ENCODE data around the gene PRR33. TPM values are rescaled to one million over a fixed set of nuclear protein-coding genes. Genes with fewer than 3 reads are reported as not detected.

PRR33 gene
- total RNA-seq, 1 donor from 2014 or later, result not detected

- no peak overlapping the region for H3K27ac ChIP-seq (ENCODE audit: low read depth, low read length)
- no peaks in the 10 kb centered on the region for H3K9me3 ChIP-seq (ENCODE audit: insufficient read depth, low read depth, low read length)
- H3K79me2 ChIP-seq (ENCODE audit: insufficient read depth, low read length), result no peaks in the 10 kb centered on the region
- H3K27me3 ChIP-seq (ENCODE audit: insufficient read depth, low read length), result no peaks in the 10 kb centered on the region
- no peaks in the 10 kb centered on the region for H3K4me1 Mint-ChIP-seq (ENCODE audit: low read depth, unreplicated experiment)
- no peak overlapping the region for H3K4me3 Mint-ChIP-seq (ENCODE audit: unreplicated experiment)
- H3K36me3 ChIP-seq (ENCODE audit: insufficient read depth, low read length), result no peaks in the 10 kb centered on the region
- H3K4me3 ChIP-seq (ENCODE audit: insufficient read depth, low read depth, low read length), result no peak overlapping the region
- H3K36me3 Mint-ChIP-seq (ENCODE audit: low read depth, unreplicated experiment), result no peaks in the 10 kb centered on the region
- no peak overlapping the region for H2AFZ ChIP-seq (ENCODE audit: low read depth, low read length)
- TF ChIP-seq EZH2 (IDR thresholded peaks at IDR 0.05; ENCODE audit: insufficient read depth, low read length) (no peak), CTCF (IDR thresholded peaks at IDR 0.05; ENCODE audit: insufficient read depth, low read depth, low read length) (no peak)
- H3K9ac ChIP-seq (ENCODE audit: low read length), result no peak overlapping the region
- H3K27me3 Mint-ChIP-seq (ENCODE audit: low read depth, unreplicated experiment), result peaks cover 19% of the 10 kb centered on the region
- no peak for FAIRE-seq
- DNase-seq (ENCODE audit: low read depth), result no peak
- H3K4me2 ChIP-seq (ENCODE audit: low read length), result no peak overlapping the region
- no peaks in the 10 kb centered on the region for H4K20me1 ChIP-seq (ENCODE audit: insufficient read depth, low read length)
- no peaks in the 10 kb centered on the region for H3K9me3 Mint-ChIP-seq (ENCODE audit: unreplicated experiment)
- H3K27ac Mint-ChIP-seq (ENCODE audit: unreplicated experiment), result no peak overlapping the region
- no peaks in the 10 kb centered on the region for H3K4me1 ChIP-seq (ENCODE audit: insufficient read depth, low read length)
Observed at GRCh38 chr11:1931341-1932104, 39.8 kb upstream of the PRR33 start.

- Histone ChIP-seq H3K4me2 (ENCODE audit: low read length) (no peak overlapping the region), H3K4me1 (ENCODE audit: insufficient read depth, low read length) (no peaks in the 10 kb centered on the region), H2AFZ (ENCODE audit: low read depth, low read length) (no peak overlapping the region), H3K27me3 (ENCODE audit: insufficient read depth, low read length) (no peaks in the 10 kb centered on the region), H3K27ac (ENCODE audit: low read depth, low read length) (no peak overlapping the region), H3K9me3 (ENCODE audit: insufficient read depth, low read depth, low read length) (no peaks in the 10 kb centered on the region), H3K9ac (ENCODE audit: low read length) (no peak overlapping the region), H3K79me2 (ENCODE audit: insufficient read depth, low read length) (no peaks in the 10 kb centered on the region), H3K36me3 (ENCODE audit: insufficient read depth, low read length) (no peaks in the 10 kb centered on the region), H4K20me1 (ENCODE audit: insufficient read depth, low read length) (no peaks in the 10 kb centered on the region), H3K4me3 (ENCODE audit: insufficient read depth, low read depth, low read length) (no peak overlapping the region)
- no peak for FAIRE-seq
- Mint-ChIP-seq H3K27me3 (ENCODE audit: low read depth, unreplicated experiment) (peaks cover 22% of the 10 kb centered on the region), H3K9me3 (ENCODE audit: unreplicated experiment) (no peaks in the 10 kb centered on the region), H3K4me1 (ENCODE audit: low read depth, unreplicated experiment) (no peaks in the 10 kb centered on the region), H3K36me3 (ENCODE audit: low read depth, unreplicated experiment) (no peaks in the 10 kb centered on the region), H3K27ac (ENCODE audit: unreplicated experiment) (no peak overlapping the region), H3K4me3 (ENCODE audit: unreplicated experiment) (no peak overlapping the region)
- TF ChIP-seq EZH2 (IDR thresholded peaks at IDR 0.05; ENCODE audit: insufficient read depth, low read length) (no peak), CTCF (IDR thresholded peaks at IDR 0.05; ENCODE audit: insufficient read depth, low read depth, low read length) (no peak)
- no peak for DNase-seq (ENCODE audit: low read depth)
Observed at GRCh38 chr11:1930462-1930830, 38.8 kb upstream of the PRR33 start.

Measured in astrocyte (in vitro differentiated cells and primary cell).